NCI-H69 (cell line): ENCODE results near the gene ZNF57.
"Not testable (repeated sequence)": the region's sequence is repeated elsewhere in the genome, so short reads cannot be mapped to it uniquely, and the experiment has no call there.

ENCODE experiments used
- DNase-seq: peaks from one replicate; lab custom pipeline; 2025; lab: John Stamatoyannopoulos, UW

ZNF57 gene

GRCh38 chr19:2952953-2953481 is 52.3 kb downstream of the ZNF57 start:
- no peak for DNase-seq

GRCh38 chr19:2957160-2957559 is 56.4 kb downstream of the ZNF57 start:
- no peak for DNase-seq

DNA sequence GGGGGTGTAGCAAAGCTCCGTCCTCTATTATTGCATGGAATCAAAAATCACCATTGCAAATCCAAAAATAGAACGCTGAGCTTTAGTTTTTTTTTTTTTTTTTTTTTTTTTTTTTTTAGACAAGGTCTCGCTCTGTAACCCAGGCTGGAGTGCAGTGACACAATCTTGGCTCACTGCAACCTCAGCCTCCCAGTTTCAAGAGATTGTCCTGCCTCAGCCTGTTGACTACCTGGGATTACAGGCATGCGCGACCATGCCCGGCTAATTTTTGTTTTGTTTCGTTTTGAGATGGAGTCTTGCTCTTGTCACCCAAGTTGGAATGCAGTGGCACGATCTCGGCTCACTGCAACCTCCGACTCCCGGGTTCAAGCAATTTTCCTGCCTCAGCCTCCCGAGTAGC is 59.4 kb downstream of the ZNF57 start:
- no peak for DNase-seq

- peak; percentile 89 for DNase-seq
Measured at GRCh38 chr19:2962018-2962670, 61.4 kb downstream of the ZNF57 start.

- DNase-seq, result no peak
Measured at GRCh38 chr19:2963122-2963521, 62.4 kb downstream of the ZNF57 start.

DNA sequence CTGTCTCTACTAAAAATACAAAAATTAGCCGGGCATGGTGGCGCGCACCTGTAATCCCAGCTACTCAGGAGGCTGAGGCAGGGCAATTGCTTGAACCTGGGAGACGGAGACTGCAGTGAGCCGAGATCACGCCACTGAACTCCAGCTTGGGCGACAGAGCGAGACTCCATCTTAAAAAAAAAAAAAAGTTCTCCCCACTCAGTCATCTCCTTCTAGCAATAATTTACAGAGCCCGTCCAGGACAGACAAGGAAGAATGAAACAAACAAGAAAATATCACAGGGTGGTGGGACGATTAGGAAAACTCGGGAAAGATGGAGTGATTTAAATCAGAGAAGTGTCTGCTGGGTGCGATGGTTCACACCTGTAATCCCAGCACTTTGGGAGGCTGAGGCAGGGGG is 62.9 kb downstream of the ZNF57 start:
- DNase-seq, result not testable (repeated sequence)

DNA sequence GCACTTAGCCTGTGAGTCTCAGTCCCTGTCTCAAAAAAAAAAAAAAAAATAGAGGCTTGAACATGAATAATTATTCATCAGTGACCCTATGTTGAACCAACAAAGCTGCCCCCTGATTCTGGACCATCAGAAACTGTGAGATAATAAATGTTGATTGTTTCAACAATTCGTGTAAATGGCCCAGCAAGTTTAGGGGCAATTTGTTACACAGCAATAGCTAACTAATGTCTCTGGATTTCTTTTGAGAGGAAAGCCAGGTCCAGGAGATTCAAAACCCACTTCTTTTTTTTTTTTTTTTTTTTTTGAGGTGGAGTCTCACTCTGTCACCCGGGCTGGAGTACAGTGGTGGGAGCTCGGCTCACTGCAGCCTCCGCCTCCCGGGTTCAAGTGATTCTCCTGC is 64.1 kb downstream of the ZNF57 start:
- DNase-seq, result no peak

- no peak for DNase-seq
Measured at GRCh38 chr19:2967972-2968371, 67.2 kb downstream of the ZNF57 start.
